Activated T-cell treated with anti-CD3 and anti-CD28 coated beads for 24 hours (primary cell): ENCODE results near the gene TMEM17.
"Not testable (repeated sequence)": the region's sequence is repeated elsewhere in the genome, so short reads cannot be mapped to it uniquely, and the experiment has no call there.

Experiments used
- DNase-seq: peaks from one replicate; pipeline ENCODE4 v3.0.0-alpha.2; 2020; ENCODE audit warnings: low read depth

TMEM17 gene, protein sequence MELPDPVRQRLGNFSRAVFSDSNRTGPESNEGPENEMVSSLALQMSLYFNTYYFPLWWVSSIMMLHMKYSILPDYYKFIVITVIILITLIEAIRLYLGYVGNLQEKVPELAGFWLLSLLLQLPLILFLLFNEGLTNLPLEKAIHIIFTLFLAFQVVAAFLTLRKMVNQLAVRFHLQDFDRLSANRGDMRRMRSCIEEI

DNA sequence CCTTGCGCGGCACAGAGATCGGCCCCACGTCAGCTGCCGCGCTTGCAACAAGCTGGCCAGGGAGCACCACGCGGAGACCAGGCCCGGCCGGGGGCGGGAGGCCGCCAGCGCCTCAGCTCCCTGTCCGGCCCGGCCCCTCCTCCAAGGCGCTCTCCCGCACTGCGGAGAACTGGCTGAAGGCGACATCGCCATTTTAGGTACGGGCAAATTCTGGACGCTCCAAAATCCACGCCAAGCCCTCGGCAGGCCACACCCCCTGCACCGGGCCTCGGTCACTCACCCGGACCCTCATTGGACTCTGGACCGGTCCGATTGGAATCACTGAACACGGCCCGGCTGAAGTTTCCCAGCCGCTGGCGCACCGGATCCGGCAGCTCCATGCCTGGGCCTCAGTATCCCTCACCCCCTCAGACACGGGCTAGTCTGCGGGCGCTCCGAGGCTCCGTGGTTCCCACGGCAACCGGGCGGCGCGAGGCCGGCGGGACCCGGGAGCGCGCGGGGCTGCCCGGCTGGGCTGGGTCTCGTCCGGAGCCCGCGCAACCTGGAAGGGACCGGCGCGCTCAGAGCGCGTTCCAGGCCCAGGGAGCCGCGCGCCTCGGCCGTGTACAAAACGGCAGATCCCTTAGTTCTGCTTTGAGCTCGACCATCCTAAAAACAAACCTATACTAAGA is at the start of gene TMEM17:
Gene TMEM17, minus strand, starts transcription at position 446 of the 671 bp plus-strand sequence. Its CDS starts 66 bp downstream, at position 380.
- peak; percentile 2 for DNase-seq

- no peak for DNase-seq
Measured at GRCh38 chr2:62554440-62554839, 48.4 kb upstream of the TMEM17 start.

- DNase-seq = no peak
Measured at GRCh38 chr2:62550461-62550860, 44.5 kb upstream of the TMEM17 start.

DNA sequence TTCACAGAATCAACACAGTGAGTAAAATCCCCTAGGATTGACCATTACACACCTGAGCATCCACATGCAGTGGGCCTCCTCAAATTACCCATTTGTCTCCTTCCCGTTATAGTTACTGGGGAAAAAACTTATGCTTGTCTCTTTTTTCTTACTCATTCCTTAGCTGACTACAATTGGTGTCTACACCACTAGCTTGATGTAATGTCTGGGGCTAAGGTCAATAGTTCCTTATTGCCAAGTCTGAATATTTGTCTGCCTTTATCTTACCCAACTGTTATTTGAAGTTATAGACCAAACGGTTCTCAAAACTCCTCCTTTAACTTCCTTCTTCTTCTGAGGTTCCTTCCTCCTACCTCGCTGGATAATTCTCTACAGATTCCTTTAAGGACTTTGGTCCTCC is 41.9 kb upstream of the TMEM17 start:
- DNase-seq = no peak

DNA sequence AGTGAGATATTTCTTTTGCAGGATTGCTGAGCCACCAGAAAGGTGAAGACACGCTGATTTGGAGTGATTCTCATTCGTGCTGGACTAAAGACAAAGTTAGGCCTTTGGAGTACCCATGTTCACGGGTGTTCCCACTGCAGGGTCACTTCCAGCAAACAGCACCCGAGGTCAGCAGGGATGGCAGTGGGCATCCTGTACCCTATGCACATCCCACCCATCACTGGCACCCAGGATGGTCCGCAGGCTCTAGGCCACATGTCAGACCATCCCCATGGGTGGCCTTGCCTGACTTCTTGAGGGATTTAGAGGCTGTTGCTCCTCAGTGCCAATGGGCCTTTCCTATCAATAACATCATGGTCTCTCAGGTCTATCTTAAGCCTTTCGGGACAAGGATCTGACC is 39.3 kb upstream of the TMEM17 start:
- no peak for DNase-seq

DNA sequence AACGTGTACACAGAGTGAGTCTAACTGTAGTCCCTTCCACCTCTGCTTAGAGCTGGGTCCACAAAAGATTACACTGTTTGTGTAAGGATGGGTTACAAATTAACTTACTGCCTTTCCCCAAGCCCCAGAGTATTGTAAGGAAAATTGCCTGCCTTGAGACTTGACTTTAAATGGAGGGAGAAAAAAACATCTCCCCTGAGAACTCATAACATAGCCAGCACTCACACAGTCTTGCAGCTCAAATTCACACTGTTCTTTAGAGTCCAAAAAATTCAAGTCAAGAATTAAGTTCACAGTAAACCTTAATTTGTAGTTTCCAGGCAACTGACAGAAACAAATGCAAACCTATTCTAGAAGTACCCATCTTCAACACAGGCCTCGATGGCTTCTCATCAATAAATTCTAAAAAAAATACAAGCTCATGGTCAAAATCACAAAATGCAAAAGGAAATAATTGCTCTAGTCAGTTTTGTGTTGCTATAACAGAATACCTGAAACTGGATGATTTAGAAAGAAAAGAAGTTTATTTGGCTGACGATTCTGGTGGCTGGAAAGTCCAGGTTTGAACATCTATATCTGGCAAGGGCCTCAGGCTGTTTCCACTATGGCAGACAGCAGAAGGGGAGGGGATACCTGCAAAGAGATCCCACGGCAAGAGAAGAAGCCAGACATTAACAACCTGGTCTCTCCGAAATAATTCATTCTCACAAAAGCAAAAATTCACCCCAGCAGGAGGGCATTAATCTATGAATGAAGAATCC is 34.6 kb upstream of the TMEM17 start:
- DNase-seq = no peak

GRCh38 chr2:62539606-62540407 is 33.8 kb upstream of the TMEM17 start:
- DNase-seq = no peak

DNA sequence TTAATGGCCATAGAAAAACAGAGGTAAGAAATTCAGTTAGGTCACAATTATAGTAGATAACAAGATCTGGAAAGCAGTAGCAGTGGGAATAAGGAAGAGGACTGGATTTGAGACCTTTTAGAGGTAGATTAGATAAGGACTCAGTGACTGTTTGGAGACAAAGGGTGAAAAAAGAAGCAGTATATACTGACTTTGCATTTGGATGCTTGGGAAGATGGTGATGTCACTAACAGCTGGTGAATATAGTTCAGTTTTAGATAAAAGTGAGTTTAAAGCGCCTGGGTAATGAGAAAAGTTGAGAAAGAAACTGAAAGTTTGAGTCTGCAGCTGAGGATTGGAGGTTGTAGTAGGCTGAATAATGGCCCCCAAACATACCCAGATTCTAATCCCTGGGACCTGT is 32.8 kb upstream of the TMEM17 start:
- no peak for DNase-seq

DNA sequence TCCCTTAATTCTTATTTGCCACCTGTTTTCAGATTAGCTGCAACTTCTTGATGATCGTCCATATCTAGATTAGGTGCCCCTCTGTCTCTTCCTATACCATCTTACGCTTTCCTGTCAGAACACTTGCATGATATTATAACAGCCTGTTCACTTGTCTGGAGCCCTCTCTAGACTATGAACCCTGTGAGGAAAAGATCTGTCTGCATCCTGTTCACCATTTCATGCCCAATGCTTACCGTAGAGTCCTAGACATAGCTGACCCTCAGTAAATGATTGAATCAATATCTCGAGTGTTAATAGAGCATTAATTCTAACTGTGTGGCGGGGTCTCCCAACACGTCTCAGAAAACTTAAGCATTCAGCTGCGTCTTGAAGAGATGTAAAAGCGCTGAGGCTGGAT is 31.8 kb upstream of the TMEM17 start:
- no peak for DNase-seq

DNA sequence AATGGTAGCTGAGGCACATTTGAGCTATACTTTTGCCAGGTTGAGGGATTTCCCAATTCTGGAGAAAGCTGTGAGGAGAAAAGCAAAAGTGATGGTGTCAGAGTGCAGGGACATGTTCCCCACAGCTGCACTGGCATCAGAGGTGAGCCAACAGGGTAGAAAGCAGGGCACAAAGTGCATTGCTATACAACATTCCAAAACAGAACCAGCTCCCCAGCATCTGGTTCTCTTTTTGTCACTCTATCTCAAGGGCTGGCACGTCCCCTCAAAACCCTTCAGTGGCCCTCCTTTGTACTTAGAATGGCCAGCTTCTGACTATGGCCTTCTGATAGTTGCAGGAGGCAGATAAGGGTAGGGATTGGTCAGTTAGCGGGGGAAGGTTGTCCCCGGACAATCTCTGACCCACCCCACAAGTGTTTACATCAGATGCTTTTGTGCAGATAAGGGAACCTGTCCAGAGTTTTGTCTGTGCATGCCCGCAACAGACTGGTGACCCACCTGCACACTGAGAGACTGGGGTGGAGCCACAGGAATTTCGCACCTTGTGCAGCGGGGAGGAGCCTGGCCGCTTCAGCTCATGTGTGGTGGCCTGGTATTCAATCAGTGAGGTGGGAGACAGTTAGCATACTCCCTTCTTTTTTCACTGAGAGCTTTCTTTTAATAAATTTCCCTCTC is 31.0 kb upstream of the TMEM17 start:
- DNase-seq = no peak

GRCh38 chr2:62535521-62535920 is 29.5 kb upstream of the TMEM17 start:
- DNase-seq = not testable (repeated sequence)

DNA sequence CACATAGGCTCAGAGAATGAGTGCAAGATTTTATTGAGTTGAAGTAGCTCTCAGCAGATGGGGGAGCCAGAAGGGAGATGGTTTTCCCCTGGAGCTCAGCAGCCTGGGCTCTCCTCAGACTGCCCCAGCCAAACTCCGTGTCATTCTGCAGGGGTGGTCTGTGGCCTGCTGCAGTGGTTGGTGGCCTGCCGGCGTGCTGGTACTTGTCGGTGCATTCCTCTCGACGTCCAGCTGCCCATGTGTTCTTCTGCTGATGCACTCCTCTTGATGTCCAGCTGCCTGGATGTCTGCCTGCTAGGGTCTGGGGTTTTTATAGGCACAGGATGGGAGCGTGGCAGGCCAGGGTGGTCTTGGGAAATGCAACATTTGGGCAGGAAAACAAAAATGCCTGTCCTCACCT is 25.6 kb upstream of the TMEM17 start:
- DNase-seq = no peak

DNA sequence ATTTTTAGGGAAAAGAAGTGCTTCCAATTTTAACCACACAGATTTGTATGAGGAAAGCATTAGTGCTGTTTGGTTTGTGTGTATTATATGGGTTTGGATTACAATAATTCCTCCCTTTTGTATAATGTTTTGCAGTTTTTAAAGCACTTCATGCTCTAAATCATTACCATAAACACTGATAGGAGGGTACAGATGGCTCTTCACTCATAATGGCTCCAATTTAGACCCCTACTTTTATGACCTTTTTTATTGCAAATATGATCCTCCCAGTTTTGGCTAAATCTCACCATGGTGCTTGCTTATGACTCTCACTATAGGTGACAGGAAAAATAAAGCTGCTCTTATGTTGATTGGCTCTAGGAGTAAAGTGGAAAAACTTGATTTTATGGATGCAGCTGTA is 23.8 kb upstream of the TMEM17 start:
- no peak for DNase-seq

- DNase-seq = no peak
Measured at GRCh38 chr2:62527478-62528210, 21.6 kb upstream of the TMEM17 start.

DNA sequence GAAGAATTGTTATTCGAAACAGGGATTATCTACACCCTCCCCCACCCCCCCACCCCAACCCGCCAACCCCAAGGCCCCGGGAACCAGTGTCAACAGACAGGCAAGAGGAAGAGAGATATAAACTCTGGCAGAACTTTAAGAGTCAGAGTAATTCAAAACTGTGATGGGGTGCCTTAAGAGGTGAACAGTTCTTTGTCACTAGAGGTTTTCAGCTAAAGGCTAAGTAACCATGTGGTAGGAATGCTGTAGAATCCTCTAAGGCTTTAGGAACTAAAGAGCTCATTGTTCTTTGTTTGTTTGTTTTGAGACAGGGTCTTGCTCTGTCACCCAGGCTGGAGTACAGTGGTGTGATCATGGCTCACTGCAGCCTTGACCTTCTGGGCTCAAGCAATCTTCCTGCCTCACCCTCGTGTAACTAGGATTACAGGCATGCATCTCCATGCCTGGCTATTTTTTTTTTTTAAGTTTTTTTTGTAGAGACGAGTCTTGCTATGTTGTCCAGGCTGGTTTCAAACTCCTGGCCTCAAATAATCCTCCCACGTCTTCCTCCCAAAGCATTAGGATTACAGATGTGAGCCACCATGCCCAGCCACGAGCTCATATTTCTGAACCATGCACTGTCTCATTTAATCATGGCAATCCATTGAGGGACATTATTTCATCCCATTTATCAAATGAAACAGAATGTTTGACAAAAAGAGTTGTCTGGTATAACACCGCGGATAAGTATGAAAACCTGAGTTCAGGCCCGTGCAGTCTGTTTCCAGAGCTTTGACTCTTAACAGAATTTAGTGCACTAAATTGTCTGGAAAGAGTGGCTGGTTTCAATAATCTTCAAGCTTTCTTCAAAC is 20.8 kb upstream of the TMEM17 start:
- no peak for DNase-seq

DNA sequence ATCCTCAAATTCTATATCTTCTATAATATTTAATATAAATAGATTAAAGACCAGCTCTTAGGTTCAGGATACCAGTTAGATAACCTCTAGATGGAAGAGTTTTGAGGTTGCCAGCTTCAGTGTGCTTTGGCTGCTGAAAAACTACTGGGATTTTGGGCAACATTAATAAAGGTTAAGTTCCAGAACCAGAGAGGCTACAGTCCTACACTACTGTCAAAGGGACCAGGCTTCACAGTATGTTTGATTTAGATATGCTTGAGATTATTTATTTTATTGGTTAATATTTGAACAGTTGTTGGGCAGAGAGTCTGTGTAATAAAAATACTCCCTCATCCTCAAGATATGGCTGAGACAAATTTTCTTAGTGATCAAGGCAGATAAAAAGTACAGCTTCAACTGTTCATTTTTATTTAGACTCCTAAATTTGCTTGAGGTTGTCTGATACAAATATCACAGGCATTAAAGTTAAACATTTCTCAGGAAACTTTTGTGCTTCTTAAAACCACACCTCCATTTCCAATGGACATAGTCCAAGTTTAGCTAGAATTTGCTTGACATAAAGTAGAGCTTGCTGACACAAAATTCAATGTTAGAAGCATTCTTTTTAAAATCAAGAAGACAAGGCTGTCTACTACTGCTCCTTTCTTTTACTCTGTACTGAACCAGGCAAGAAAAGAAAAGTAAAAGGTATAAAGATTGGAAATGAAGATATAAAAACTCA is 19.7 kb upstream of the TMEM17 start:
- no peak for DNase-seq

- no peak for DNase-seq
Measured at GRCh38 chr2:62524293-62524941, 18.4 kb upstream of the TMEM17 start.

GRCh38 chr2:62521061-62521460 is 15.1 kb upstream of the TMEM17 start:
- not testable (repeated sequence) for DNase-seq

DNA sequence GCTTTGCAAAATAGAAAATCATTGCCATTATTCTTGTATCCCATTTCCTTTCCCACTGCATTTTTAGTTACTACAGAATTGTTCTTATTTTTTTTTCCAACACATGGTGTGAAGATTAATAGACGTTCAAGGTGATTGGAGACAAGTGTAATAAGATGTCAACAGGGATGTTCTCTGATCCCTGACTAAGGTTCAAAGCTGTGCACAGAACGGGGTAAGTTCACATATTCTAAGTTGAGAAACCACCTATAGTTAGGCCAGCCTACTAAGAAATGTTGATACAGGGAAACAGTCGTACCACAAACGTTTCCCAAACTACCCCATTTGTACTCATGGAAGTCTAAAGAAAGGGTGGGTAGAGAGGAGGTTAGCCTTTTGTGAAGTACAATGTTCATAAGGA is 6.4 kb upstream of the TMEM17 start:
- no peak for DNase-seq
